ENCODE data around the gene GPATCH8.

GRCh38 chr17:44398692-44399691 is 104.2 kb downstream of the GPATCH8 start:
- TF ChIP-seq ZNF274 (IDR thresholded peaks at IDR 0.05; ENCODE audit: low read depth, low read length) (no peak), YY1 (IDR thresholded peaks at IDR 0.05; ENCODE audit: insufficient read depth, insufficient read length) (no peak)

Data from NT2/D1 (cell line).